GM19455 (cell line): ENCODE measurements around the gene PMP22.

Experiments used
- ATAC-seq: cut with Tn5 transposase; IDR thresholded peaks from one replicate; pipeline ENCODE4 v1.9.1; 2021; ENCODE audit not compliant: unreplicated experiment

Gene PMP22

DNA sequence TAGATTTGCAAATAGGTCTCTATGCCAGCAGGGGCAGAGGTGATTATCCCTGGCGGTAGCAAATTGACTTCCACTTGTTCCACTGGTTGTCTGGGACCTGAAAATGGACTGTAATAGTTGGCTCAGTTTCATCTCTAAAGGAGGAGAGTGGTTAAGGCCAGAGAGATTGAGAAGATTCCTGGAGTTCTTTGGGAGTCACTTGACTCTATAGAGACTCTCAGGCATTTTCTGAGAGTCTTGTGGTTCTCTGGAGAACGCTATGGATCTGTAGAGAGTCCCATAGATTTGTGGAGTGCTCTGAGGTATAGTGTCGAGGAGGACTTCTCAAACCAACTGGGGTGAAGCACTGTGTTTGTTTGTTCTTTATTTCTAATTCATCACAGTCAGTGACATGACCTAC is 8.9 kb upstream of the PMP22 start:
- no peak for ATAC-seq

DNA sequence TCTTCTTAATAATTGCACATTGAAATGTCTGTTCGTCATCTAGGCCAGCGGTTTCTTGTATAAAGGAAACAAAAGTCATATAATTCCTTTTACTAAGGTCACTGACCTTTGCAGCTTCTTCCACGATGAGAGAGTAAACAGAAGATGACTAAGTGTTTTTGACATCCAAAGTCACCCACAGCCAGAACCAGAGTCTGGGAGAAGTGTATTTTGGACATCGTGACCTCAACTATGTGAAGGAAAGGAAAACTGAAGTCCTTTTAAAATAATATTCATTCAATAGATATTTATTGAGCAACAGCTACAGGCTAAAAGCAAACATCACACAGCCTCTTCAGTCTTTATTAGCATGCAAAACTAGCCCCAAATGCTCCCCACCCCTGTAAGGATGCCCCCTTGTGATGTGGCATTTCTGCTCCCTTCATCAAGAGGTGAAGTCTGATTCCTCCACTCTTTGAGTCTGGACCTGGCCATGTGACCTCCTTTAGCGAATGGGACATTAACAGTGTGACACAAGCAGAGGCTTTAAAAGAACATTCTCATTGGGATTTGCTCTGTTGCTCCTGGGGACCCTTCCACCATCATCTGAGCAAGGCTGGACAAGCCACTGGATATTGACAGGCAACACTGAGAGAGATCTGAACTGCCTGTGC is 8.1 kb upstream of the PMP22 start:
- ATAC-seq, result no peak

DNA sequence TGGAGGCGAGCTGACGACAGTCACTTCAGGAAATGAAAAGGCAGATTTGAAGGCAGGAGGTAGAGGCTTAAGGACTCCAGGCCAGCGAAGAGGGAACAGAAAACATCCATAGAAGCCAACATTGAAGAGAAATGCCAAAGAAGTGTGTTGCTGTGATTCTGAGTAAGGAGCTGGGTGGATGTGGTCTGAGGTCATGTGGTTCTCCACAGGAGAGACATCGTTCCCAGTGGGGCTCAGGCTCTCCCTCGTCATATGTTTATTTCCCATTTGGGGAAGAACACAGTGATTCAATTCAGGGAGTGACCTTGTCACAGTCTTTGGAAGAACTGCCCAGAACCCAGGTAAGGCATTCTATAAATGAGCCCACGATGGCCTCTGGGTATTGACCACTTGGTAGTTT is 6.6 kb upstream of the PMP22 start:
- ATAC-seq, result no peak

DNA sequence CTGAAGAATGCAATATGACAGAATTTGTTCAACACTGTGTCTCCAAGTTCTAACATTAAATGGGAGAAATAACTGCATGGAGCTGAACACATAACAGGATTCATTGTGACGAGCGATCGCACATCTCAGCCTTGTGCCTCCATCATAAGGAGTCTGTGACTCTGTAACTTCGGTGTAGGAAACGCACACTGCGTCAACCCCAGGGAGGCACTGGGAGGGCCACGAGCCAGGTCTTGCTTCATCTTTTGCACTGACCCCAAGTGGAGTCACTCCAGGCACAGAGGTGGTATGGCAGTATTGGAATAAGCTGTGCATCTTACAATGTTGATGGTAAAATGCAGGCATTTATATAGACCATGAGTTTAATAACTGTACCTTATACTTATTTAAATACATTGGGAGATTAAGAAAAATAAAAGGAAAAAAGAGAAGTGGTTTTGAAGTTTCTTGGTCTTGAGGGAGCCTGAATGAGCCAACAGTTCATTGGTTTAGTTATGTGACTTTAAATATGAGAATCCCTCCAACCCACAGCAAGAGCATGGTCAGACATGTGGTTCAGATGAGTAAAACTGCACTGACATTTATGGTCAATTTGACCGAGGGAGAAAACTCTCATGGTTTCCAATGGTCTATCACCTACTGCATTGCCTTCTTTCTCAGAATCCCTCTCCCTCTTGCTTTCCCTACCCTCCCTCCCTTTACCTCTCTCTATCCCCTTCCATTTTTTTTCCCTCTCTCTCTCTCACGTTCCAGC is 5.7 kb upstream of the PMP22 start:
- ATAC-seq, result no peak

DNA sequence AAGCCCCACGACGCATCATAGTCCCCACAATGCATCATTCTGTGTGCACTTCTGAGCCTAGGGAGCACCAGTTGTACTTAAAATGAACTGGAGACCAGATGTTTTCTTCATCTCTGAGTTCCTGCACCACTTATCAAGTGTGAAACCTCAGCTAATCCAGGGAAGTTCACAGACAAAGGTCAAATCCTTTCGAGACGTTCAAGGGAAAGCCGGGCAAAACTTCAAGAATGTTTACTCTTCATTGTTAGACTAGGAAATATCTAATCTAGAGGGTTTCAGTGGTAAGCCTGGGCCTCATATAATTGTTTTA is 4.6 kb upstream of the PMP22 start:
- no peak for ATAC-seq

DNA sequence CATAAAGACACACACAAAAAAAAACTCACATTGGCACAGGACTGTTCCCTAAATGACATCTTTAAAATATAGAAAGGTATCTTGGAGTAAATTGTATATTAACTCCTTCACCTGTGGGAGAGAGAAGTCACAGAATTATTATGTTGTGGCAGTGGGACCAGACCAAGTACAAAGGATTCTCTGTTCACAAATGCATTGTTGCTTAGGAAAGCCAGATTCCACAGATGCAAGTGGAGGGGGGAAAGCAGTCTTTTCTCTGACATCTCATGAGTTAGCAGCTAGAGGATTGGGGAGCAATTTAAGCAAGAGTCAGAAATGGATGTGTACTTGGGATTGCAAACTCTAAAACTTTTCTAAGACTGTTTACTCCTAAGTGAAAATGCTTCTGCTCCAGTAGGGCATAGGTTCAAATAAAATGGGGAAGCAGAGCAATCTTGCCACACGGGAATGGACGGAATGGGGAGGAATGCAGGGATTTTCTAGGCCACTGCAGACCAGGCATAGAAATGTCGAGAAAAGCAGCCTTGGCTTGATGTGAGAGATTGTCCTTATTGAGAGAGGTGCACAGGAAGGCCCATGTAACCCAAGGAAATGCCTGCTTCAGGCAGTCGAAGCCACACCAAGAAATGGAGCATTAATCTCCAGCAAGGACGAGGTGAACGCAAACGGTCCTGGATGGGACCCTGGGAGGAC is 4.1 kb upstream of the PMP22 start:
- ATAC-seq, result no peak

DNA sequence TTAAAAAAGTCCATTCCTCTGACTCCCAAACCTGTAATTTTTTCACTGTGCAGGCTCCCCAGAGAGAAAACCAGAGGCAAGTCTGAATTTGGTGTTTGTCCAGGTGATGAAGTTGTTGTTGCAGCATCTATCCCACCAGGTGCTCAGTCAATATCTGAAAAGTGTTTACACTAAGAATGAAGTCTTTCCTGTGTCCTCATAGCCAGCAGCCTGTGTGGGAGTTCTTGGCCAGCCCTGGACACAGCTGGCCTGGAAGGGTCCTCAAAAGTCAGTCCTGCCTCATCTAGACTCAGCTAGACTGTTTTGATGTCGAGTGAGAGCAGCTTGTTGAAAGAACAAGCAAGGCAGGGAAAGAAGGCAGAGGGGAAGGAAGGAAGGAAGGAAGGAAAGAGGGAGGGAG is 3.3 kb upstream of the PMP22 start:
- no peak for ATAC-seq

DNA sequence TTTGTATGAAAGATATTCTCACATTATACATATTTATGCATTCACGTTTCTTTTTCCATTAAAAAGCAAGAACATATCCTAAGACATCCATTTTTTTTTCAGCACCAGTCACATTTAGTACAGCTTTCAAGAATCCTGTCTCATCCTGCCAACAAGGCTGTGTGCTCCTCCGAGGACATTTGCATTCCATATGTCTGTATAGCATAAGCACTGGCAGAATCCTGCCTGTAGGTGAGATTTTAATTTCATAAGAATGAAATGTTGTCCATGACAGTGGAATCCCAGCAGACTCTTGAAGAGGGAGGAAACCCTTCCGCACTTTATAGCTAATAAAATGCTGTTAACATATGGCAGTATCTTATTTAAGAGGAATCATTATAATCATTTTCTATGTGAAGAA is 2.9 kb upstream of the PMP22 start:
- ATAC-seq, result no peak

DNA sequence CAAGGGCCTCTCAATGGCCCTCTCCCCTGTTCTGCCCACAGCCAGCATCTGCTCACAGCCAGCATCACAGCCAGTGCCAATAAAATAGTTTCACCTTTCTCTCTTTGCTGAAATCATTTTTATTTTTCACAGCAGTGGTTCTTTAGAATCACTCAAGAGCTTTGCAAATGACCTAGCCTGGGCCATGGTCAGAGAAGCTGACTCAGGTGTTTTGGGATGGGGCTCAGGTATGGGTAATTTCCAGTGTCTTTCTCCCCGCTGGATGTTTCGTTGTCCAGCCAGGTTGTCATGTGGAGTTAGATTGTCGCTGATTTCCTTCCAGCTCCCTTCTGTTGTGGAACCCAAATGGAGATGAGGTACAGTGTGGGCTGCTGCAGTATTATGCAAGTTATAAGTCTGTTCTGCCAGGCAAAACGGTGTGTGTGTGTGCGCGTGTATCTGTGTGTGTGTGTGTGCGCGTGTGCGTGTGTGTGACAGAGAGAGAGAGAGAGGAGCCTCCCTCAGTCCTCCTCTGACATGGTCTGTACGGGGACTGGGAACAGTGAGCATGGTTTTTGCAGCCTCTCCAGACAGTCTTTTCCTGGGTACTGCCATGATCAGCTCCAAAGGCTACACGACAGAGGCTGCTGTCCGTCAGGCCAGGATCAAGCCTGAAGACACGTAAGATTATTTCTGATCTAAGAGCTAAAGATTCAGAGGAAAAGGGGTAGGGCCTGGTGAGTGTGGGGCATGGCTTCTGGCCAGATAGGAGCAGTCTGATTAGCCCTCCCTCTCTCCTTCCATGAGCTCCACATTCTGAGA is 1.4 kb upstream of the PMP22 start:
- no peak for ATAC-seq

DNA sequence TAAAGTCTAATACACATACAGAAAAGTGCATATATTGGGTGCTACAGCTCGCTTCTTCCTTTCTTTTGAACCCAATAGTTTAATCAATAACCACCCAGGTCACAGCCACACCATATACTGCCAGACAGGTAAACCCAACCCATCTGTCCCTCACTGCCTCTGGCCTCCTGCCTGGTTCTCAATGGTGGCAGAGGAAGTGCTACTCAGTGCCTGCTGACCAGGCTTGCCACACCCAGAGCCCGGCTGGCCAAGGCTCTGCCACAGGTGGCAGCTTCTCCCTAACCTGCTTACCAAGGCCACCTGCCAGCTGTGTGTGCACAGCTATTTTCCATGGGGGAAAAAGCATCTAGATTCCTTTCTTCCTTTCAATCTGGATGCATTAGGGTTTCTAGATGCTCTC is 584 bp downstream of the PMP22 start:
- ATAC-seq, result no peak

DNA sequence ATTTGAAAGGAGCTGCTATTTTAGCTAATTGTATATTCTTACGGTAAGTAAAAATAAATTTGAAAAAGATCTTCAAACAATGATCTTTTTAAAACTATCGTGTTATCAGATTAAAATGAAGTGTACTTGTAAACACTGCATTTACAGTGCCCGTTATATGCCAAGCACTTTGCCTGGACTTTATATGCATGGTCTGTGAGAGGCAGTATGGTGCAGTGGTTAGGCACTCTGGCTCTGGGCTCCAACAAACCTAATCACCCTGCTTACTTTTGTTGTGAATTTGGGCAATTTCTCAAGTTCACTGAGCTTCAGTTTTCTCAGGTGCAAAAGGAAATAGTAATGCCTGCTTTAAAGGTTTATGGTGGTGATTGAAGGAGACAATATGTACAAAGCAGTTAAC is 1.4 kb downstream of the PMP22 start:
- no peak for ATAC-seq

DNA sequence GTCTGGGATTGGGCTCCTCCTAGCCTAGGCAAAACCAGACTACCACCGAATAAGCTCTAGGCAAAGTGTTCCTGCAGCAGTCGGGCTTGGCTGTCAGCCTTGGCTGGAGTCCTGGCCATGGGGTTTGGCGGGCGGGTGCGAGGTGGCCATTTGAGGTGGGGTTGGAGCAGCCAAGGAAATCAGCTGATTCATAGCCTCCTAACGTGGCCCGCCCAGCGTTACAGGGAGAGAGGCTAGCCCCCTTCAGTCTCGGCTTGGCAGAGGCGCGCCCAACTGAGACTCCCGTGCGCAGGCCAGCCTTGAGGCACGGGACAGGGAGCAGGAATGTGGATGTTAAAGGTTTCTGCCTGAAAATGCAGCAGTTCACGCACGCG is 1.9 kb downstream of the PMP22 start:
- no peak for ATAC-seq

DNA sequence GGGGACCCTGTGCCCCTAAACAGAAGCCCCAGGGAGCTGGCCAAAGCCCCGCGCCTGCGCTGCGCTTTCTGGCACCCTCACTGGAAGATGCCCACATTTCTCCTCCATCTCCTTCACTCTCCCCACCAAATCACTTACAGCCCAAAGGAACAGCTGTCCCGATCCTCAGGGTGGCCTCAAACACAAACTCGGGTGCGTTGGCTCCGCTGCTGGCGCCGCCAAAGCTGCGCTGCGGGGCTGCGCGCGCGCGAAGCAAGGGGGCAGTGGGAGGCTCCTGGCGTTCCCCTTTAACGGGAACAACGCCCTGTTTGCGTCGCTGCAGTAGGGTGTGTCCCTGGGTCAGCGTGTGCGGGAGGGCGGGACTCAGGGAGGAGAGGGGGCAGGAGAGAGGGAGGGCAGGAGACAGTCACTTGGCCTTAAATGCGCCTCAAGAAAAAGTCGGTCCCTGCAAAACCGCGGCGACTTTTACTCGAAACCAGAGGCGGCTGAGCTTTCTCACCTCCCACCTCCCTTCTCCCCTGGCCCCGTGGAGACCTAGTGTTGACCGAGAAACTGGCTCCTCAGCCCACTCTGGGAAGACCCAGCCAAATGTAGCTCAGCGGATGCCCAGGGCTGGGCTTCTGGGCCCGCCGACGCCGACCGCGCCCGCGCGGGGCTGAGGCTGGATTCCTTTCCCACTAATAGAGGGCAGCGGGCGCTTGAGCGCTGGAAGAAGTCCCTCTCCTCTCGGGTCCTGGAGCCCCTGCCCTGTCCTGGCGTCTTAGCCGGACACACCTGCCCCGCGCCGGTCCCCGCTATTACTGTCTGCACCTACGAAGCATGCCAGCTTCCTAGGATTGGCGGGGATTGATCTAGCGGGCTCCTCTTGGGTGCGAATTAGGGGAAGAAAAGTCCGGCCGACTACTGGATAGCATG is 2.6 kb downstream of the PMP22 start:
- no peak for ATAC-seq

DNA sequence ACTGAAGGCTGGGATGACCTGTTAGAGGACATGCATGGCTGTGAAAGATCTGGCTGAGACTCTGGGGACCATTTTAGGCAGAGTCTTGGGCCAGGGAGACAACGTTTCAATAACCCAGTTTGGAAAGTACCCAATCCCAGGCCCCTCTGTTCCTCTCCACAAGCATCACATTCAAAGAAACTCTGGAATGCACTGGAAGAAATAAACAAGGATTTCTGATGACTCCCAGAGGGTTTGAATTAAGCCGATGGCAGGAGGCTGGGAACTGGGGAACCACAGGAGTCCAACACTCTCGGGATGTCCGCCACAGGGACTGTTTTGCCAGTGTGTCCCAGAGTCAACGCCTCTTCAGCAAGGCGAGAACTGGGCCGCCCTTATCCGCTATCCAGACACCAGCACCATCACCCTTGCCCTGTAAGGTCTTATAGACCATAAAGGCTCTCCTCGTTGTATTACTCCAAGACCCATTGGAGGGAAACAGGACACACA is 3.3 kb downstream of the PMP22 start:
- ATAC-seq, result no peak

DNA sequence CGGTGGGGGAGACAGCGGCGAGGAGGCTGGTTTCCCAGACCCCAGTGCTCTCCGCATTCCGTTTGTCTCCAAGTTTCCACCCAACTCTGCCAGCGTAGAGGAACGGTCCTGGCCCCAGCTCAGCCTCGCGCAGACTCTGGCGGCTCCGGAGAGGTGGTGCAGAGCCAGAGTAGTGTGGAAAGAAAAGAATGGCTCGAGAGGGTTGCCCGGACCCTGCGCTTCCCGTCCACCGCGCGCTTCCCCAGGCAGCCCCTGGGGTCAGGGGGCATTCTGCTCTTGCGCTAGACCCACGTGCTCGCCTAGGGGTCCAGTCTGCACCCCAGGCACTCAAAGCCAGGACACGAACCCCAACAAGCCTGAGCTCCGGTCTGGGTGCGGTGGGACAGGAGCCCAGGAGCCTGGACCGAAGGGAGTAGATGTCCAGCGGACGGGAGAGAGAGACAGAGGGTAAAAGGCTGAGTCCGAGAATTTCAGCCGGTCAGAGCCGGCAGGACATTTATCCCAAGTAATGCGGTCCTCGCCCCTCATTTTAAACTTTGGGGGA is 3.8 kb downstream of the PMP22 start:
- no peak for ATAC-seq

DNA sequence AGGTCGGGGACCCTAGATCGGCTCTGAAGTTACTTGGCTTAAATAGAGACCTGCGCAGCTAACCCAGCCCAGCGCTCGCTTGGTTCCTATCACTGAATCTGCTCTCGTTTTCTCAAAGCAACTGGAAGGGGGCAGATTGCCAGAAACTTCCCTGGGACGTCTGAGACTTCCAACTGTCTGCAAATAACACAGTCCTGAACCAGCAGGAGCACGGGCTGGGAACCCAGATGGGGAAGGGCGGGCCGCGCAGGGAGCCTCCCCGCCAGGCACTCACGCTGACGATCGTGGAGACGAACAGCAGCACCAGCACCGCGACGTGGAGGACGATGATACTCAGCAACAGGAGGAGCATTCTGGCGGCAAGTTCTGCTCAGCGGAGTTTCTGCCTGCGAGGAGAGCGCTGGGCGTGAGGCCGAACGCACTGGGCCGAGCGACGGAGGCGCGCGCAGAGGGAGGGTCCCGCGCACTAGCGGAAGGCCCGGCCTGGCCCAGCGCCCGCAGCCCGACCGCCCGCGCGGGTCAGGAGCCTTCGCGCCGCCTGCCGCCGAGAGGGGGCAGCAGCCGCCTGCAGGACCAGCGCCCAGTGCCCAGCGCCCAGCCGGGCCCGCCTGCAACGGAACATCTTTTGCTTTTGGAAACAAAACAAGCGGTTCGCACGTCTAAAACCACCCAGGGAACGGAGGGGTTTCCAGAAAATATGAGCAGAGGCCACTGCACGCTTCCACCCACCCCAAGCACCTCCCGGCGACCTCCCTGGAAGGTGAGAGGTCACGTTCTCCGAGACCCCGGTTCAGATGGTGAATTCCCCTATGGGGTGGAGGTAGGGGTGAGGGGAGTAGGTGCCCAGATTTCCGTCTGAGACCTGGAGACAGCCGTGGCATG is 4.5 kb downstream of the PMP22 start:
- no peak for ATAC-seq

DNA sequence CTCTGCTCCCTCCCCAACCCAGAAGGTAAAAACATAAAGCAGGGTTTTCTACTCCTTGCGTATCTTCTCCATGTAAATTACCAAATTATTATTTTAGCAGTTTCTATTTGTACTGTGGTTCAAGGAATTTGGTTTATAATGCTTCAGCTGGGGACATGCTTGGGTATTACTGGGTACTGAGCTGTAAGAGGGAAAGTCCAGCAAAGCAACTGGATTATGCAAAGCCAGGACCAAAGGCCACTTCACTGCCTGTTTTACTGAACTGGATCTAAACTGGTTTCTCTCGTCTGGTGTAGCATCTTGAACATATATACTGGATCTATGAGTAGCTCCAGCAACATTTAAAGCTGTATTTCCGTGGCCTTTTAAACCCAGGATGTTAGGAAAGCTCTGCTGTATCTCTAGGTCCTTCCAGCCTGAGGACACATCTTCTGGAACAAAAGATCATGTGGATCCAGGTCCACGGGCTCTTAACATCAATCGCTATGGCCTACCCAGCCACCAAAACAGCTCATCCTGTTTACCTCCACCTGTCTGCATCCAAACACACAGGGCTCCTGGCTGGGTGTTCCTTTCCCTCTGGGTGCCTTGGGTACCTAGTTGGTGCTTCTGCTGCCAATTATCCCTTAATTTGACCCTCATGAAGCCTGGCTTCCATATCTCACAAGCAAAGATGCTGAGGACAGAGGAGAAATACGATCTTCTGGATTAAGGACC is 7.2 kb downstream of the PMP22 start:
- no peak for ATAC-seq

DNA sequence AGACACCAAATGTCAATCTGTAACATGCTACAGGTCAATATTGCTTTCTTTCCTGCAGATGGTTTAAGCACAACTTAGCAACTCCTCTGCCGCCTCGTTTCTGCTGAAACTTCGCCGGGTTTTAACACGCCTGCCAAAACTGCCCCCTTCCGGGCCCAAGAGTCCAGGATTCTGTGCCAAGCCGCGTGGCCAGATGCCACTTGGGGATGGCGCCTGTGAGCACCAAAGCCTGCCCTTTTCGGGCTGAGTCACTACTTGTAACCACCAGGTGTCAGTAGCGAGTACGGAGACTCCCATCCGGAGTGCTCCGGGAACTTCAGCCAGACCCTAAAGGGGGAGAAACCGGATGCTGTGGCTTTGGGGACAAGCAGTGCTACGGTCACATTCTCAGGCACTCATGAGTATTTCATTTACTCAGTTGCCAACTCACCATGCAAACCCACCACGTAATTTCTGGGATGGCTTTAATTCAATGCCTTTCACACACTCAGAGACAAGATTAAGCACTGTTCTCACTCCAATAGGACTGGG is 7.8 kb downstream of the PMP22 start:
- no peak for ATAC-seq
